ENCODE data around the gene CLPTM1L.
"Not testable (repeated sequence)": the region's sequence is repeated elsewhere in the genome, so short reads cannot be mapped to it uniquely, and the experiment has no call there.

Gene CLPTM1L

GRCh38 chr5:1338506-1339070 lies 6.3 kb downstream of the CLPTM1L start:
- no peak for DNase-seq

GRCh38 chr5:1338196-1338490 lies 6.8 kb downstream of the CLPTM1L start:
- DNase-seq: no peak

GRCh38 chr5:1337489-1338195 lies 7.3 kb downstream of the CLPTM1L start:
- DNase-seq: no peak

GRCh38 chr5:1336749-1337488 lies 8.0 kb downstream of the CLPTM1L start:
- DNase-seq: no peak

- DNase-seq: no peak
Measured at GRCh38 chr5:1336106-1336561, 8.8 kb downstream of the CLPTM1L start.

GRCh38 chr5:1335540-1336095 lies 9.3 kb downstream of the CLPTM1L start:
- DNase-seq: no peak

- no peak for DNase-seq
Measured at GRCh38 chr5:1334831-1335539, 9.9 kb downstream of the CLPTM1L start.

GRCh38 chr5:1333986-1334385 lies 10.9 kb downstream of the CLPTM1L start:
- DNase-seq: no peak

- DNase-seq: not testable (repeated sequence)
Measured at GRCh38 chr5:1333286-1333685, 11.6 kb downstream of the CLPTM1L start.

- DNase-seq: no peak
Measured at GRCh38 chr5:1332461-1333001, 12.4 kb downstream of the CLPTM1L start.

GRCh38 chr5:1331861-1332405 lies 13.0 kb downstream of the CLPTM1L start:
- DNase-seq: no peak

GRCh38 chr5:1330847-1331831 lies 13.8 kb downstream of the CLPTM1L start:
- no peak for DNase-seq

GRCh38 chr5:1330146-1330846 lies 14.6 kb downstream of the CLPTM1L start:
- DNase-seq: no peak

- DNase-seq: no peak
Measured at GRCh38 chr5:1329111-1329579, 15.8 kb downstream of the CLPTM1L start.

- DNase-seq: not testable (repeated sequence)
Measured at GRCh38 chr5:1328237-1329110, 16.4 kb downstream of the CLPTM1L start.

GRCh38 chr5:1326901-1327756 lies 17.8 kb downstream of the CLPTM1L start:
- DNase-seq: not testable (repeated sequence)

- not testable (repeated sequence) for DNase-seq
Measured at GRCh38 chr5:1326532-1326875, 18.4 kb downstream of the CLPTM1L start.

- no peak for DNase-seq
Measured at GRCh38 chr5:1325870-1326531, 18.9 kb downstream of the CLPTM1L start.
